Epithelial cell of prostate (primary cell): ENCODE measurements around the gene ANO6.

Experiments
- DNase-seq: peaks from one replicate; pipeline ENCODE4 v3.0.0-alpha.2; 2011; ENCODE audit warnings: low read depth, low spot score
- H3K27ac ChIP-seq: fragments of 450-650 bp; 2 replicates; pipeline ENCODE4 v1.5.1; 2017; ENCODE audit warnings: mild to moderate bottlenecking

The ANO6 gene

DNA sequence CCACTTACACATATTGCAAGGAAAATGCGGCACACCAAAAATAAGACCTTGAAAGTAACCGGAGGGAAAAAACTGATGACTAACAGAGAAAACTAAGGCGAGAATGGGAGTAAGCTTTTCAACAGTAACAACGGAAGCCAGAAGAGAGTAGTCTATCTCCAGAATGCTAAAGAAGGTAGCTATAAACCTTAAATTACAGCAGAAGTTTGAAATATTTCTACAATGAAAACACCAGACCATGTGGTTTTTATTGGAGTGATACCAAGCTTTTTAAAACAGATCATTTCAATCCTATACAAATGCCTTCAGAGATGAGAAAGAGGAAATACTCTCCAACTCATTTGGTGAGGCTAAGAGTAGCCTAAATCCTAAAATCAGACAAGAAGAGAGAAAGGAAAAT, 209.5 kb downstream of the ANO6 start:
- no peak for DNase-seq
- no peak overlapping the region for H3K27ac ChIP-seq

DNA sequence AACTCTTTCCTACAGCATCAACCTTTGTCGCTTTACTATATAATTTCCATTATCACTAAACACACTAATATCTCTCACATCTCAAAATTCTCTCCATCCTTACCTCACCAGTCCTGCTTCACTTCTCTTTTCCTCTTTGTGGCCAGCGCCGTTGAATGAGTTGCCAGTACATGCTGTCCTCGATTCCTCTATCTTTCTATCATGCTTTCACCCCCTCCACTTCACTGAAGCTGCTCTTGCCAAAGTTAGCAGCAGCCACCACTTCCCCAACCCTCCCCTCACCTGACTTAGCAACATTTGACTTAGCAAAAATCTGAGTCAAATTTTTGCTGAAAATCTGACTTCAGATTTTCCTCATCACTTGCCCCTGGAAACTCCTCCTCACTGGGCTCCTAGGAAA, 210.4 kb downstream of the ANO6 start:
- no peak for DNase-seq
- H3K27ac ChIP-seq: no peak overlapping the region

DNA sequence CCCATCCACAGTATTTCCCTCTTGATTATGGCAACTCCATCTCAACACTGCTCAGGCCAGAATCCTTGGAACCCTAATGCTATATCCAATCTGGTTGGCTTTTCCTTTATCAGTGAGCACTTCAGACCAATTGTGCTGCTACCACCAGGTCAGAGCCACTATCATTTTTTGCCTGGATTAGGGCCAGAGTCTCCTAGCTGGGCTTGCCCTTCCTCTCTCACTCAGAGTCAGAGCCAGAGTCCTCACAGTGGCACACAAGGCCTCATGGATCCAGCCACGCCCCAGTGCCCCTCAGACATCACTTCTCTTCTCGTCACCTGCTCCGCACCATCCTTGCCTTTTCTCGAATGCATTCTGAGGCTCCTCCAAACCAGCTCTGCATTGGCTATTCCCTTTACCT, 211.1 kb downstream of the ANO6 start:
- no peak for DNase-seq
- H3K27ac ChIP-seq: no peak overlapping the region

DNA sequence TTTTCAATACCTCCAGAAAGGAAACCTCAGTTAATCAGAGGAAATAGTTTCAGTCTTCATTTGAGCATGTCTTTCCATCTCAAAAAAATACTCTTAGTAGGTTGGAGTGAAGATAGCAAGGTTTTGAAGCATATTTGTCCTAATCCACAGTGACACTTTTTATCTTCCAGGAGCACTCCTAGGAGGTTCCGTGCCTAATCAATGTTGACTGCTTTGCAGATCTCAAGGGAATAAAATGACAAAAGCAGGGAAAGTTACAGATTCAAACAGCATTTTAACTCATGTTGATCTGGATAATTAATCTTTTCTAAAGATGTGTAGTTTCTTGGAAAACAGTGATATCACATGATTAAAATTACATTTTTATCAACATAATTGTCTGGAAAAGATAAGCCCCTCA, 213.9 kb downstream of the ANO6 start:
- no peak overlapping the region for H3K27ac ChIP-seq
- DNase-seq: no peak

DNA sequence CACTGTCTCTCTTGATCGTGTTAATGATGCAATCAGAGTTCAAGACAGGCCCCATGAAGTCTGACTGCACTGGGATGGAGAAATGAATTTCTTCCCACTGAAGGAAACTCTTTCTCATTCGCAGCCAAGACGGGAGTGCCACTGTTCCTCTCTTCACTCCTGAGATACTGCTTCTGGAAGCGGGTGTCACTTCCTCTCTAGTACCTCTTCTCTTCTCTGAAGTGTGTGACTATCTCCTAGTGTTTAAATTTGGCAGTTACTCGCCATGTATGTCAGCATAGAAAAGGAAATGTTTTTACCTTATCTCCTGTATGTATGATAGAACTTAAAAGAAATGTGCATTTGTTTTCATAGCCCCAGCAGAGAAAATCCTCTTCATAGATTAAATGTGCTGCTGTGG, 215.2 kb downstream of the ANO6 start:
- no peak for DNase-seq
- H3K27ac ChIP-seq: no peak overlapping the region

DNA sequence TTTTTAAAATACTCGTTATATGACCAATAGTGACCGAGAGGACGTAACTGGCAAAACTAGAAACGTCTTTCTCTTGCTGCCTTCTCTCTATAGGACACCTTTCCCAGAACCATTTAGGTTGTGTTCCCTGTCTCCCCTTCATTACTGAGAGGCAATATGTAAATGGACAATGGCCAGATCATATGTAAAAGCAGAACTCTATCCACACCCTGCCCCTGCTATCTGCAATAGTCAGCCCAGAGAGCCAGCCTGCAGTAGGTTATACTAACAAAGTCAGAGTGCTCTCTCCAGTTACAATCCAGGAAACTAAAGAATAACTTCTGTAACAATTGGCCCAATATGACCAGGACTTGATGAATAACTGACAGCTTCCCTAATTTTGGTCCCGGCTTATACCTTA, 216.8 kb downstream of the ANO6 start:
- no peak overlapping the region for H3K27ac ChIP-seq
- no peak for DNase-seq

DNA sequence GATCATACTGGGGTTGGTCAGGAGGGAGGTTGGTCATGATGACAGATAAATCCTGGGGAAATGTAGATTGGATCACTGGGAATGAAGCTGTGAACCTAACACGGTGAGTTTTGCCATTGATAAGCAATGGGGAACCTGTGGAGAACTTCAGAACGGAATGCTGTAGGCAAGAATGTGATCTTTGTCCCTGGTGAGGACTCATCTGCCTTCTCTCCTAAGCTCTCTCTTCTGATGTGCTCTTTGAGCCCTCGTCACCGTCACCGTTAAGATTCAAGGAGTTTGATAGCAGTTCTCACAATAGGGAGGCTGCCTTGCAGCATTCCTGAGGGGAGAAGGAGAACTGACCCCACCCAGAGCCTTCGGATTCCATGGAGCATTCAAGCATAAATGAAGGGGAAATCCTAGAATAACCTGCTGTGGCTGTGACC, 217.6 kb downstream of the ANO6 start:
- DNase-seq: no peak

DNA sequence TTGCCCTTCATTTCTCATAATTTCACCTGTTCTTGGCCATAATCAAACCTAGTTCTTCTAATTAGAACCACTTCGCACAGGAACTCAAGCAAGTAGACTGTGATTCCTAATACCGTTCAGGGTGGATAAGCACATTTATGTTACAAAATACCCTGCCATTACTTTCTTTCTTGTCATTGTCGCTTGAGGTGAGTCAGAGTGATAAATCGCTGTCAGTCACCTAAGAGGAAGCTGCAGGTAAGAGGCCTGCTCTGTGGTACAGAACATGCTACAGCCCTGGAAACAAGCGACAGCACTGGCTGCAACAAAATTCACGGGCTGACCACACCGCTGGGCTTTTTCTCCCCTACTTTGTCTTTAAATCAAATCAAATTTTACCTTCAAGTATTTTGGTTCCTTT, 218.2 kb downstream of the ANO6 start:
- H3K27ac ChIP-seq: no peak overlapping the region
- no peak for DNase-seq

More for the DNA sequence above, 217.6 kb downstream of the ANO6 start:
- no peak overlapping the region for H3K27ac ChIP-seq

DNA sequence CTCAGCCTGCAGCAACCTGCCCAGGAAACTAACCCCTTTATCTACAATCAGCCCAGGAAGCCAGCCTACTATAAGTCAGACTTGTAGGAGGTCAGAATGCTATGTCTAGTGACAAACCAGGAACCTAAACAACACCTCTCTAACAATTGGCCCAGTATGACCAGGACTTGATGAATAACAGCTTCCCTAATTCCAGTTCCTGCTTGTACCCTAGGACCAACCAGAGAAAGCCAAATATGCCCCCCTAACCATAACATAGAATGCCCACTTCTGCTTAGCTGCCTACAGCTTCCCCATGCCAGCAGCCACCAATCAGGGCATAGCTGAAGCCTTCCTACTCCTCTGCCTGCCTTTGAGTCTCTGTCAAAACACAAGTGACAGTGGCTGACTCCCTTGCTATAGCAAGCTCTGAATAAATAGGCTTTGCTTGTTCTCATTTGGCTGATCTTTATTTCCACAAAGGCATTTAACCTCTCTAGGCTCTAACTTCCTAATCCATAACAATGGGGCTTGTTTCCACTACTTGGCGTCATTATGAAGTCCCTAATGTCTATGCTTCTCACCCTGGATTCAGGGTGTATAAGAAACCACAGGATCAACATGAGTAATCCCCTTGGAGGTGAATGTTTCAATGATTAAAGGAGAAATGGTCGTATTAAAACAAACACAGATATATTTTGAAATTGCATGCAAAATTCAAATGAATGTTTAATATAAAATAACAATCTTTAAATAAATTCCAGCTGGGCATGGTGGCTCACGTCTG, 220.2 kb downstream of the ANO6 start:
- H3K27ac ChIP-seq: no peak overlapping the region
- DNase-seq: no peak

DNA sequence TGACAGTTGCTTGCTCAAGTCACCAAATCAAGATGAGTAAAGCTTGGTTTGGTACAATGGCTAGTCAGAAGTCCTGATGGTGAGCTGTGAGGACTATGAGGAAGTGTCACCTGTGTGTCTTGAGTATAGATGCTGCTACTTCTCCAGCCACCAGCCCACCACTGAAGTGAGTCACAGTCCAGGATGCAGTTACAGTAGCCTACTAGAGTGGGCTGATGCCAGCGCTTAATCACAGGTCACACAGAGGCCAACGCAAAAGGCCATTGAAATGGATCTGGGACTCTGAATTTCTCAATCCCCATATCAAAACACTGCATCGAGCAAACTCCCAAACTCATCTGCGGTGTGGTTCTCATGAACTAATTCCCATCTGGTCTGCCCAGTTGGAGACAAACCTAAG, 223.1 kb downstream of the ANO6 start:
- H3K27ac ChIP-seq: no peak overlapping the region
- DNase-seq: no peak

DNA sequence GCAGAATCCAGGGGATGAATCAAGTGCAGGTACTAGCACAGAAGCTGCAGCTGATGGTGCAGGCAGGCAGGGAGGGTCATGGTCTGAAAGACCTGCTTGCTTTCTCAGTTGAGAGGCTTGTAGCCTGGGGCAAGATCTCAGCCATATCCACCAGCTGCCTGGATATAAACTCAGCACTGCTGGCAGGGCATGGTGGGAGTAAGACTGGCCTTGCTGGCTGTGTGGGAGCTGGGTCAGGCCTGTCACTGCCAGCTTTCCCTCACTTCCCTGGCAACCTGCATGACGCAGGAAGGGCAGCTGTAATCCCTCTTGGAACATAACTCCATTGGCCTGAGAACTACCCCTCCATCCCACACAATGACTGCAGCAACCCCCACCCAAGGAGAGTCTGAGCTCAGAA, 230.1 kb downstream of the ANO6 start:
- H3K27ac ChIP-seq: no peak overlapping the region
- no peak for DNase-seq

DNA sequence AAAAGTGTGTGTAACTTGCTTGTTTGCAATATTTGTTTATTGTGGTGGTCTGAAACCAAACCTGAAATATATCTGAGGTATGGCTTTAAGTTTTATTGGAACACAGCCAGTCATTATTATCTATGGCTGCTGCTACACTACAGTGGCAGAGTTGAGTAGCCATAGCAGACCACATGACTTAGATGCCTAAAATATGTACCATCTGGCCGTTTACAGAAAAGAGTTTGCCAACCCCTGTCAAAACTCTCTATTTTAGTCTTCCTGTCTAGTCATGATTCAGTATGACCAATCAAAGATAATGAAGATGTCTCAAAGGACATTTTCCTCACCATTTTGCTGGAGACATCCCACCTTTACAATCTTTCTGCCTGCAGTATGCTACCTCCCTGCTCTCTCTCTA, 242.3 kb downstream of the ANO6 start:
- DNase-seq: no peak
- no peak overlapping the region for H3K27ac ChIP-seq

DNA sequence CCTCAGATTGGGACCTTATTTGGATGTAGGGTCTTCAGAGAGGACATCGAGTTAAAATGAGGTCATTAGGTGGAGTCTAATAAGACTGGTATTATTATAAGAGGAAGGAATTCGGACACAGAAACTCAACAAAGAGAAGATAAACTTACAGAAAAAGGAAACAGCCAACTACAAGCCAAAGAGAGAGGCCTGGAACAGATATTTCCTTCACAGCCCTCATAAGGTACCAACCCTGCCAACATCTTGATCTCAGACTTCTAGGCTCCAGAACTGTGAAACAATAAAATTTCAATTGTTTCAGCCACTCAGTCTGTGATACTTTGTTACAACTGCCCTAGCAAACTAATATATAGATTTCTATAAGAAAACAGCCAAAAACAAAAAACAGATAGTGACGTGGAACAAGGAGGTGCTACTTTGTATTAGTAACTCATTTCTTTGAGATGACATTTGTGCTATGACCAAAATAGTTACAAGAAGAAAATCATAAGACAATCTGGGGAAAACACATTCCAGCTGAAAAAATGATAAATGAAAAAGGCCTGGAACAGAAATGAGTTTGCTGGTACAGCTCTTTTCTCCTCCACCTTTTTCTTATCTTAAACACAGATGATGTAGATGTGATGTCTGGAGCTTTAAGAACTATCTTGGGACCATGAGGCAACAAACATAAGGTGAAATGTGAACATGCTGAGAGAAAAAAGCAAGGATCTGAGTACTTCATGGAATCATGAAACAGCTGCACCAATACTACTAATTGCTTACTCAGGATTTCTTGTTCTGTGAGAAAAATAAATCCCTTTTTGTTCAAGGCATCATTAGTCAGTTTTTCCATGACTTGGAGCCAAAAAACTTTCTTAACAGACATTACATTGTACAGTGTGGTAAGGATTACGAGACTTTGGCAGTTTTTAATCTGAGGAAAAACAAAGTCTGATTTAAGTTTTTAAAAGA, 243.2 kb downstream of the ANO6 start:
- no peak for DNase-seq
- no peak overlapping the region for H3K27ac ChIP-seq

DNA sequence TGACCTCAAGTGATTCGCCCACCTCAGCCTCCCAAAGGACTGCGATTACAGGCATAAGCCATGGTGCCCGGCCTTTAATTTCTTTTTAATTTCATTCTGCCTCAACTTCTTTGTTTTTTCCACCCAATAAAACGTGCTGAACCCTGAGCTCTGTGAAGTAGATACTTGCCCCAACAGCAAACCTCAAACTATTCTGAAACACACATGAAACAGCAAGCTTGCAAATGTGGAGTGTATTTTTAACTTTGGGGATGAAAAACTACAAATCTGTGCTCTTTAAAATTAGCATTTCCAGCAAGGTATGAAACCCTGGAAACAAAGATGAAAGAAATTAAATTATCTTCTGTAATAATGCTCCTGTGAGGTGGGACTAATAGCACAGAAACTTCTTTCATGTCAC, 246.6 kb downstream of the ANO6 start:
- DNase-seq: no peak
- no peak overlapping the region for H3K27ac ChIP-seq

DNA sequence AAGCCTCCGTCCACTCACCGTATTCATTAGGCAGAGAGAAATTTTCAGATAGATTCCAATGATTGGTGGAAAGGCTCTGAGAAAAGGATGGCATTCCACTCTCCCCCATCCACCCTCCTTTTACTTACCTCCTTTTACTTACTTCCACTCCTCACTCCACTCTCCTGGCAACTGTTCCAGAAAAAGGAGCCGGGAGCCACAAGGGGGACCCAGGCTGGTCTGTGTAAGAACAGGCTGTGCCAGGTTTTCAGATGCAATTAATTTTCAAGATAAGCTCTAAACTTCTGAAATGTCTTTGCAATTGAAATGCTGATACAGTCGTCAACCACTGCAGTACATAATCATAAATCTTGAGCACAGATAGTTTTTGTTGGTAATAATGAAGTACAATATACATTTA, 248.8 kb downstream of the ANO6 start:
- no peak for DNase-seq

DNA sequence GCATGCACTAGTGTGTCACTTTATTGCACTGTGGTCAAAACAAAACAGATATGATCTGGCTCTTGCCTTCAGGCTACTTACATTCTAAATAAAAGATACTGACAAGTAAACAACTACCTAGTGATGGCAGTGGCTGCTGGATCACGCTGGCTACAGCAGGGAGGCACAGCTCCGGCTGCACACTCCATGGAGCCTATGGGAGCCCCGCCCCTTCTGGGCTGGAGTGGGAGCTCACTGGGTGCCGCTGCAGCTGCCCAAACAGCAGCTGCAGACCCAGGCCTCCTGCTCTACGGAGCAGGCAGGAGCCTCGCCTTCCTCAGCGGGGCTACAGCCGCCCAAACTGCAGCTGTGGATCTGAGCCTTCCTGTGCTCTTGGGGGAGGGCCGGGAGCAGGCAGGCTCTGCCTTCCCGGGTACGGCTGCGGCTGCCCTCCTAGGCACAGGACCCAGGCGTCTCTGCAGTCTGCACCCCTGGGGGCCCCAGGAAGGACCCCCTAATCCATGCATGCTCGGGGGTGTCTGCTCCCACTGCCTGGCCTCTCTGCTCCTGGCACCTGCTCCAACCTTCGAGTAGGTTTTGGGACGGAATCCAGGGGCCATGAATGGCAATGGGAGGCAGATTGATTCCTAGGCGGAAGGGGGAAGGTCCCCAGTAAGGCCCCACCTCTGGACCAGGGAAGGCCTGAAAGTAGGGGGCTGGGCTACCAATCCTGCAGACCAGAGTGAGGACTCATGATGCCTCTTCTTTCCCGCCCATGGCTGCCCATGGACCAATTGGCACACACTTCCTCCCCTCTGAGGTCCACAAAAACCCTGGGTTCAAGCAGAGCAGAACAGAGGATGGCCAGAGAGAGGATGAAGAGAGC, 253.1 kb downstream of the ANO6 start:
- H3K27ac ChIP-seq: no peak overlapping the region
- no peak for DNase-seq

More for the DNA sequence above, 248.8 kb downstream of the ANO6 start:
- H3K27ac ChIP-seq: no peak overlapping the region

DNA sequence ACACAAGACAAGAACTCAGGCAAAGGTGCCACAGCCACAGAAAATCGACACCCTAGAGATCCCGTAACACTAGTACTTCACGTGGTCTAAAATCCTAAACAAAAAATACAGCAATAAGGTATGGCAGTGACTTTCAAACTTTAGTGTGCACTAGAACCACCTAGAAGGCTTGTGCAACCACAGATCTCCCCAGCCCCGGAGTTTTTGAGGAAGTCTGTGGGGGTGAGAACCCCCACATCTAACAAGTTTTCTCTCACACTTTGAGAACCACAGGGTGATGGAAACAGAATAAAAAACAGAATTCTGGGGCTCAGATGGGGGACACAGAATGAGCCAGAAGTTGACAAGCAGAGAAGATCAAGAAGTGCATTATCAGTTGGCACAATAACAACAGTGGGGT, 254.0 kb downstream of the ANO6 start:
- DNase-seq: no peak
- no peak overlapping the region for H3K27ac ChIP-seq

DNA sequence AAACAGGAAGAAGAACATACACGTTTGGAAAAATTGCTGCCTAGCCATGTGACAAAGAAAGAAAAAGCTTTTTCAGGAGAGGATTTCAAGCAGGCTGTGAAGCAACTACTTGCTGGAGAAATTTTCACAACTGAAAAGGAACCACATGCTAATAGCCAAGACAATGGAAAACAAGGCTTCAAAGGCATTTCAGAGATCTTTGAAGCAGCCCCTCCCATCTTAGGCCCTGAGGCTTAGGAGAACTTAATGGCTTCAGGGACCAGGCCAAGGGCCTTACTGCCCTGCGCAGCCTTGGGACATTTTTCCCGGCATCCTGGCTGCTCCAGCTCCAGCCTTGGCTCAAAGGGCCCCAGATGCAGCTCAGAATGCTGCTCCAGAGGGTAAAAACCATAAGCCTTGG, 257.7 kb downstream of the ANO6 start:
- no peak for DNase-seq

DNA sequence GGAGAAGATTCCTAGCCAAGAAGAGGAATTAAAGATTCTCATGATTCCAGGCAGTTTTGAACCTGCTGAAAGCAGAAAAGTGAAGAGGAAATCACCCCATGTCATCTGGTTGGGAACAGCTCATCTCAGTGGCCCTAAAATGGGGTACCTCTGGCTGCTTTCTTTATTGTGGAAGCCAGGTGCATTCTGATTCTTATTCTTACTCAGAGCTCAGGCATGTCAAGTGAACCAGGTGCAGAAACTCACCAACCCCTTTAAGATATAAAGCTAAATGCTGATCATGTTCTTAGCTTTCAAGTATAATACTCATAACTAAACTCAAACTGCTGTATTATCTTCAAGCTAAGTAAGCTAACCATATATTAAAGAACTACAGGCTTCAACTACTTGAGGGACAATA, 259.7 kb downstream of the ANO6 start:
- no peak for DNase-seq

More for the DNA sequence above, 257.7 kb downstream of the ANO6 start:
- no peak overlapping the region for H3K27ac ChIP-seq

DNA sequence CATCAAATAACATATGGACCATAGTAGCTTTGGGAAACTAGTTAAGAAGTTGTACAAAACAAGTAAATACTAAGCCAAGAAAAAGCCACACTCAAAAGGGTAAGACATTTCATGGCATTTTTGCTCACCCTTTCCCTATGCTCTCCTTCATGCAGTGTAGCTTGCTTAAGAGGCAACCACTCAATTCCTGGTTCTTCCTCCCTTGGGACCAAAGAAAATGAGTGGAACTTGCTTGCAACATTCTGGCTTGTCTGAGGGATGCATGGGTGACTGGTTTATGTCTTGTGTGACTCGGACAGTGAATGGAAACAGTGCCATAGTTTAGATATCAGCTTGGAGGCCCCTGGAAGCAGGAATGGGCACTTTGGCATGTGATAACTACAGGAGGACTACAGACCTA, 261.6 kb downstream of the ANO6 start:
- no peak overlapping the region for H3K27ac ChIP-seq
- DNase-seq: no peak

More for the DNA sequence above, 259.7 kb downstream of the ANO6 start:
- H3K27ac ChIP-seq: no peak overlapping the region
